ENCODE data around the gene FOXG1.

The FOXG1 gene

GRCh38 chr14:28761438-28762291 lies 4.9 kb upstream of the FOXG1 start:
- Histone ChIP-seq H3K4me2 (ENCODE audit: low read length) (no peak overlapping the region), H3K9ac (ENCODE audit: low read length) (no peak overlapping the region), H3K27me3 (ENCODE audit: insufficient read depth, low read length) (no peaks in the 10 kb centered on the region), H3K4me3 (ENCODE audit: low read depth, low read length, poor library complexity, severe bottlenecking) (no peak overlapping the region), H3K4me1 (ENCODE audit: insufficient read depth, low read length, severe bottlenecking) (no peaks in the 10 kb centered on the region), H3K79me2 (ENCODE audit: insufficient read depth, low read length) (no peaks in the 10 kb centered on the region), H3K36me3 (ENCODE audit: insufficient read depth, low read length) (no peaks in the 10 kb centered on the region), H2AFZ (ENCODE audit: low read length) (no peak overlapping the region), H3K9me2 (ENCODE audit: low read depth, low read length) (no peaks in the 10 kb centered on the region), H3K9me3 (ENCODE audit: low read length) (no peaks in the 10 kb centered on the region), H4K20me1 (ENCODE audit: insufficient read depth, low read length) (no peaks in the 10 kb centered on the region), H3K27ac (ENCODE audit: low read depth, low read length, poor library complexity, severe bottlenecking) (no peak overlapping the region), H3F3A (ENCODE audit: insufficient read depth, low read length) (no peaks in the 10 kb centered on the region)
- TF ChIP-seq EZH2 (IDR thresholded peaks at IDR 0.05; ENCODE audit: borderline replicate concordance, low read length) (no peak), CTCF (IDR thresholded peaks at IDR 0.05; ENCODE audit: low read length) (no peak)

GRCh38 chr14:28762303-28762954 lies 4.2 kb upstream of the FOXG1 start:
- Histone ChIP-seq H3K9me3 (ENCODE audit: low read length) (no peaks in the 10 kb centered on the region), H3K4me1 (ENCODE audit: insufficient read depth, low read length, severe bottlenecking) (no peaks in the 10 kb centered on the region), H3K27ac (ENCODE audit: low read depth, low read length, poor library complexity, severe bottlenecking) (no peak overlapping the region), H3K27me3 (ENCODE audit: insufficient read depth, low read length) (no peaks in the 10 kb centered on the region), H4K20me1 (ENCODE audit: insufficient read depth, low read length) (no peaks in the 10 kb centered on the region), H3K9me2 (ENCODE audit: low read depth, low read length) (no peaks in the 10 kb centered on the region), H3K79me2 (ENCODE audit: insufficient read depth, low read length) (no peaks in the 10 kb centered on the region), H3F3A (ENCODE audit: insufficient read depth, low read length) (no peaks in the 10 kb centered on the region), H3K4me3 (ENCODE audit: low read depth, low read length, poor library complexity, severe bottlenecking) (no peak overlapping the region), H3K4me2 (ENCODE audit: low read length) (no peak overlapping the region), H3K36me3 (ENCODE audit: insufficient read depth, low read length) (no peaks in the 10 kb centered on the region), H2AFZ (ENCODE audit: low read length) (no peak overlapping the region), H3K9ac (ENCODE audit: low read length) (no peak overlapping the region)
- TF ChIP-seq CTCF (IDR thresholded peaks at IDR 0.05; ENCODE audit: low read length) (no peak), EZH2 (IDR thresholded peaks at IDR 0.05; ENCODE audit: borderline replicate concordance, low read length) (no peak)

GRCh38 chr14:28762955-28763326 lies 3.6 kb upstream of the FOXG1 start:
- Histone ChIP-seq H3K9me3 (ENCODE audit: low read length) (no peaks in the 10 kb centered on the region), H3K9ac (ENCODE audit: low read length) (no peak overlapping the region), H3K4me1 (ENCODE audit: insufficient read depth, low read length, severe bottlenecking) (no peaks in the 10 kb centered on the region), H3K4me3 (ENCODE audit: low read depth, low read length, poor library complexity, severe bottlenecking) (no peak overlapping the region), H3K9me2 (ENCODE audit: low read depth, low read length) (no peaks in the 10 kb centered on the region), H3K27ac (ENCODE audit: low read depth, low read length, poor library complexity, severe bottlenecking) (no peak overlapping the region), H4K20me1 (ENCODE audit: insufficient read depth, low read length) (no peaks in the 10 kb centered on the region), H3F3A (ENCODE audit: insufficient read depth, low read length) (no peaks in the 10 kb centered on the region), H3K27me3 (ENCODE audit: insufficient read depth, low read length) (no peaks in the 10 kb centered on the region), H2AFZ (ENCODE audit: low read length) (no peak overlapping the region), H3K4me2 (ENCODE audit: low read length) (no peak overlapping the region), H3K79me2 (ENCODE audit: insufficient read depth, low read length) (no peaks in the 10 kb centered on the region), H3K36me3 (ENCODE audit: insufficient read depth, low read length) (no peaks in the 10 kb centered on the region)
- TF ChIP-seq EZH2 (IDR thresholded peaks at IDR 0.05; ENCODE audit: borderline replicate concordance, low read length) (no peak), CTCF (IDR thresholded peaks at IDR 0.05; ENCODE audit: low read length) (no peak)

All from OCI-LY1 (cell line).